ENCODE results near the gene GLIPR1L1.
"Not testable (repeated sequence)": the region's sequence is repeated elsewhere in the genome, so short reads cannot be mapped to it uniquely, and the experiment has no call there.

The GLIPR1L1 gene

GRCh38 chr12:75334384-75335030 lies at the start of gene GLIPR1L1:
TSS of gene GLIPR1L1 (plus strand) at chr12:75334670. CDS start at chr12:75334729, 59 bp downstream.
- DNase-seq = peak; percentile 81

- no peak for DNase-seq
These were observed 45.6 kb upstream of the GLIPR1L1 start for GRCh38 chr12:75288860-75289259.

- no peak for DNase-seq
These were observed 44.7 kb upstream of the GLIPR1L1 start for GRCh38 chr12:75289753-75290152.

GRCh38 chr12:75291014-75291413 lies 43.5 kb upstream of the GLIPR1L1 start:
- DNase-seq = no peak

- no peak for DNase-seq
These were observed 40.1 kb upstream of the GLIPR1L1 start for GRCh38 chr12:75294336-75294735.

- DNase-seq = no peak
These were observed 39.7 kb upstream of the GLIPR1L1 start for GRCh38 chr12:75294797-75295196.

GRCh38 chr12:75302225-75302624 lies 32.2 kb upstream of the GLIPR1L1 start:
- no peak for DNase-seq

GRCh38 chr12:75302781-75303180 lies 31.7 kb upstream of the GLIPR1L1 start:
- no peak for DNase-seq

GRCh38 chr12:75305412-75306332 lies 28.8 kb upstream of the GLIPR1L1 start:
- no peak for DNase-seq

GRCh38 chr12:75308279-75308678 lies 26.2 kb upstream of the GLIPR1L1 start:
- DNase-seq = no peak

GRCh38 chr12:75311369-75311768 lies 23.1 kb upstream of the GLIPR1L1 start:
- DNase-seq = no peak

- no peak for DNase-seq
These were observed 19.0 kb upstream of the GLIPR1L1 start for GRCh38 chr12:75315518-75315917.

GRCh38 chr12:75317784-75318183 lies 16.7 kb upstream of the GLIPR1L1 start:
- no peak for DNase-seq

- DNase-seq = no peak
These were observed 12.0 kb upstream of the GLIPR1L1 start for GRCh38 chr12:75322464-75322863.

GRCh38 chr12:75323663-75324062 lies 10.8 kb upstream of the GLIPR1L1 start:
- no peak for DNase-seq

GRCh38 chr12:75327642-75328041 lies 6.8 kb upstream of the GLIPR1L1 start:
- DNase-seq = no peak

- DNase-seq = peak; percentile 71
These were observed 4.3 kb upstream of the GLIPR1L1 start, which contains the start of gene CAPS2 for GRCh38 chr12:75329918-75330826. TSS of gene CAPS2 (minus strand) at chr12:75330324. CDS start at chr12:75326498, 3,826 bp downstream.

- no peak for DNase-seq
These were observed 3.4 kb downstream of the GLIPR1L1 start for GRCh38 chr12:75337905-75338304.

- no peak for DNase-seq
These were observed 7.4 kb downstream of the GLIPR1L1 start for GRCh38 chr12:75341873-75342272.

GRCh38 chr12:75345531-75345930 lies 11.1 kb downstream of the GLIPR1L1 start:
- DNase-seq = no peak

- DNase-seq = not testable (repeated sequence)
These were observed 11.7 kb downstream of the GLIPR1L1 start for GRCh38 chr12:75346215-75346614.

GRCh38 chr12:75349946-75350345 lies 15.5 kb downstream of the GLIPR1L1 start:
- DNase-seq = no peak

GRCh38 chr12:75350413-75350812 lies 15.9 kb downstream of the GLIPR1L1 start:
- no peak for DNase-seq

Data from activated naive CD4-positive, alpha-beta T cell treated with anti-CD3 and anti-CD28 coated beads, Interleukin-2, amount 50 U/mL, for 16 hours (primary cell).